BLaER1 treated with 17β-estradiol and CSF1 and Interleukin-3, amounts not matched to agents 10 nM and 100 nM (cell line): ENCODE data around the gene KLK12.

Experiments used
- H3K27ac ChIP-seq, 11 experiments: shearing (Covaris generic); formaldehyde crosslinking; 2 replicates each; pipeline ENCODE4 v1.8.1; 2022
- H3K27me3 ChIP-seq, 11 experiments: shearing (Covaris generic); formaldehyde crosslinking; 2 replicates each; pipeline ENCODE4 v1.8.1; 2022
- H3K36me3 ChIP-seq, 11 experiments: shearing (Covaris generic); formaldehyde crosslinking; 2 replicates each; pipeline ENCODE4 v1.8.1; 2022
- H3K4me1 ChIP-seq, 10 experiments: shearing (Covaris generic); formaldehyde crosslinking; 2 replicates each; pipeline ENCODE4 v1.8.1; 2022
- H3K4me2 ChIP-seq, 11 experiments: shearing (Covaris generic); formaldehyde crosslinking; 2 replicates each; pipeline ENCODE4 v1.8.1; 2022
- H3K4me3 ChIP-seq, 10 experiments: shearing (Covaris generic); formaldehyde crosslinking; 2 replicates each; pipeline ENCODE4 v1.8.1; 2022
- H3K9ac ChIP-seq, 11 experiments: shearing (Covaris generic); formaldehyde crosslinking; 2 replicates each; pipeline ENCODE4 v1.8.1; 2022
- H3K9me3 ChIP-seq, 11 experiments: shearing (Covaris generic); formaldehyde crosslinking; replicated peaks in 1 of 11; 2 replicates each; pipeline ENCODE4 v1.8.1; 2022
- H4K20me1 ChIP-seq, 11 experiments: shearing (Covaris generic); formaldehyde crosslinking; 2 replicates each; pipeline ENCODE4 v1.8.1; 2022
- Cebpa-rat ChIP-seq, 11 experiments: shearing (Covaris generic); IDR thresholded peaks; 2 replicates each; pipeline ENCODE4 v1.8.1; 2022

KLK12 gene

GRCh38 chr19:51034704-51035103 lies at the start of gene KLK12:
KLK12 (minus strand) TSS chr19:51035002; CDS start chr19:51034621, 381 bp downstream.
- H3K27me3 ChIP-seq: no peaks in the 10 kb centered on the region
- no peaks in the 10 kb centered on the region for H3K4me1 ChIP-seq
- H3K27ac ChIP-seq: no peak within 1 kb of the TSS
- TF ChIP-seq Cebpa-rat (IDR thresholded peaks at IDR 0.05): no peak
- no peak within 1 kb of the TSS for H3K9ac ChIP-seq
- no peak within 1 kb of the TSS for H3K4me2 ChIP-seq
- no peaks in the 10 kb centered on the region for H3K9me3 ChIP-seq
- H4K20me1 ChIP-seq: no peaks in the 10 kb centered on the region
- H3K4me3 ChIP-seq: no peak within 1 kb of the TSS
- no peaks in the 10 kb centered on the region for H3K36me3 ChIP-seq

- Histone ChIP-seq H3K36me3 (peaks cover 4 to 61% (median 17%) of the 10 kb centered on the region in 11 experiments; a peak in 16 of 22 replicates), H3K9ac (no peak overlapping the region), H4K20me1 (peaks cover 0 to 25% (median 7%) of the 10 kb centered on the region in 11 experiments; a peak in 8 of 22 replicates), H3K4me3 (no peak overlapping the region), H3K27me3 (no peaks in the 10 kb centered on the region), H3K4me2 (no peak overlapping the region), H3K9me3 (no peaks in the 10 kb centered on the region), H3K4me1 (peaks cover 0 to 12% (median 6%) of the 10 kb centered on the region in 10 experiments; a peak in 6 of 20 replicates), H3K27ac (no peak overlapping the region)
- no peak for TF ChIP-seq Cebpa-rat (IDR thresholded peaks at IDR 0.05)
Observed at GRCh38 chr19:51084505-51084904, 49.7 kb upstream of the KLK12 start.

- peaks cover 0 to 19% (median 7%) of the 10 kb centered on the region in 11 experiments; a peak in 8 of 22 replicates for H4K20me1 ChIP-seq
- H3K9ac ChIP-seq: no peak overlapping the region
- no peaks in the 10 kb centered on the region for H3K9me3 ChIP-seq
- H3K4me2 ChIP-seq: no peak overlapping the region
- peaks cover 4 to 60% (median 13%) of the 10 kb centered on the region in 11 experiments; a peak in 15 of 22 replicates for H3K36me3 ChIP-seq
- H3K27ac ChIP-seq: no peak overlapping the region
- peaks cover 0 to 12% (median 6%) of the 10 kb centered on the region in 10 experiments; a peak in 6 of 20 replicates for H3K4me1 ChIP-seq
- H3K4me3 ChIP-seq: no peak overlapping the region
- H3K27me3 ChIP-seq: no peaks in the 10 kb centered on the region
- no peak for TF ChIP-seq Cebpa-rat (IDR thresholded peaks at IDR 0.05)
Observed at GRCh38 chr19:51083783-51084182, 49.0 kb upstream of the KLK12 start.

- Histone ChIP-seq H3K9ac (no peak overlapping the region), H3K4me3 (no peak overlapping the region), H4K20me1 (peaks cover 0 to 15% (median 5%) of the 10 kb centered on the region in 11 experiments; a peak in 7 of 22 replicates), H3K9me3 (no peaks in the 10 kb centered on the region), H3K27ac (no peak overlapping the region), H3K27me3 (no peaks in the 10 kb centered on the region), H3K36me3 (peaks cover 4 to 65% (median 13%) of the 10 kb centered on the region in 11 experiments; a peak in 15 of 22 replicates), H3K4me1 (peaks cover 0 to 12% (median 6%) of the 10 kb centered on the region in 10 experiments; a peak in 6 of 20 replicates), H3K4me2 (no peak overlapping the region)
- TF ChIP-seq Cebpa-rat (IDR thresholded peaks at IDR 0.05): no peak
Observed at GRCh38 chr19:51083181-51083580, 48.4 kb upstream of the KLK12 start.

GRCh38 chr19:51082611-51083010 lies 47.8 kb upstream of the KLK12 start, which contains the start of gene KLK14:
KLK14 (minus strand) TSS chr19:51082887; CDS start chr19:51082614, 273 bp downstream.
- peaks cover 0 to 15% (median 5%) of the 10 kb centered on the region in 11 experiments; a peak in 7 of 22 replicates for H4K20me1 ChIP-seq
- no peak within 1 kb of the TSS for H3K4me2 ChIP-seq
- H3K27ac ChIP-seq: no peak within 1 kb of the TSS
- peaks cover 0 to 12% (median 6%) of the 10 kb centered on the region in 10 experiments; a peak in 6 of 20 replicates for H3K4me1 ChIP-seq
- H3K9ac ChIP-seq: no peak within 1 kb of the TSS
- no peak within 1 kb of the TSS for H3K4me3 ChIP-seq
- H3K36me3 ChIP-seq: peaks cover 4 to 66% (median 16%) of the 10 kb centered on the region in 11 experiments; a peak in 15 of 22 replicates
- H3K27me3 ChIP-seq: no peaks in the 10 kb centered on the region
- H3K9me3 ChIP-seq: no peaks in the 10 kb centered on the region
- no peak for TF ChIP-seq Cebpa-rat (IDR thresholded peaks at IDR 0.05)

- H3K36me3 ChIP-seq: peaks cover 5 to 56% (median 21%) of the 10 kb centered on the region in 11 experiments; a peak in 14 of 22 replicates
- TF ChIP-seq Cebpa-rat (IDR thresholded peaks at IDR 0.05): no peak
- H3K4me3 ChIP-seq: no peak overlapping the region
- no peaks in the 10 kb centered on the region for H3K9me3 ChIP-seq
- H3K27ac ChIP-seq: no peak overlapping the region
- peaks cover 0 to 6% (median under 1%) of the 10 kb centered on the region in 11 experiments; a peak in 6 of 22 replicates for H4K20me1 ChIP-seq
- H3K9ac ChIP-seq: no peak overlapping the region
- no peak overlapping the region for H3K4me2 ChIP-seq
- no peaks in the 10 kb centered on the region for H3K27me3 ChIP-seq
- H3K4me1 ChIP-seq: peaks cover 0 to 6% (median 4%) of the 10 kb centered on the region in 10 experiments; a peak in 6 of 20 replicates
Observed at GRCh38 chr19:51081476-51081875, 46.7 kb upstream of the KLK12 start.

GRCh38 chr19:51079481-51080110 lies 44.8 kb upstream of the KLK12 start:
- Histone ChIP-seq H3K36me3 (peaks cover 5 to 41% (median 16%) of the 10 kb centered on the region in 11 experiments; a peak in 11 of 22 replicates), H4K20me1 (peaks cover 0 to 2% (median 0%) of the 10 kb centered on the region in 11 experiments; a peak in 2 of 22 replicates), H3K9me3 (peaks cover under 1 to 5% (median 4%) of the 10 kb centered on the region in 11 experiments; a peak in 15 of 22 replicates), H3K4me1 (no peaks in the 10 kb centered on the region), H3K4me3 (no peak overlapping the region), H3K9ac (no peak overlapping the region), H3K27ac (no peak overlapping the region), H3K27me3 (no peaks in the 10 kb centered on the region), H3K4me2 (no peak overlapping the region)
- TF ChIP-seq Cebpa-rat (IDR thresholded peaks at IDR 0.05): no peak

- Histone ChIP-seq H3K9ac (no peak overlapping the region), H3K4me3 (no peak overlapping the region), H4K20me1 (no peaks in the 10 kb centered on the region; a peak in 1 of 22 replicates), H3K4me2 (no peak overlapping the region), H3K27ac (no peak overlapping the region), H3K9me3 (peaks cover 9 to 14% (median 13%) of the 10 kb centered on the region in 11 experiments), H3K27me3 (no peaks in the 10 kb centered on the region), H3K4me1 (no peaks in the 10 kb centered on the region), H3K36me3 (peaks cover 5 to 41% (median 16%) of the 10 kb centered on the region in 11 experiments; a peak in 11 of 22 replicates)
- TF ChIP-seq Cebpa-rat (IDR thresholded peaks at IDR 0.05): no peak
Observed at GRCh38 chr19:51078731-51079130, 43.9 kb upstream of the KLK12 start.

- no peak for TF ChIP-seq Cebpa-rat (IDR thresholded peaks at IDR 0.05)
- peaks cover 15 to 20% (median 19%) of the 10 kb centered on the region in 11 experiments for H3K9me3 ChIP-seq
- H3K27ac ChIP-seq: no peak overlapping the region
- H3K36me3 ChIP-seq: peaks cover 5 to 41% (median 16%) of the 10 kb centered on the region in 11 experiments; a peak in 11 of 22 replicates
- no peak overlapping the region for H3K9ac ChIP-seq
- no peak overlapping the region for H3K4me2 ChIP-seq
- H3K4me3 ChIP-seq: no peak overlapping the region
- no peaks in the 10 kb centered on the region for H3K4me1 ChIP-seq
- H4K20me1 ChIP-seq: no peaks in the 10 kb centered on the region; a peak in 1 of 22 replicates
- H3K27me3 ChIP-seq: no peaks in the 10 kb centered on the region
Observed at GRCh38 chr19:51078104-51078503, 43.3 kb upstream of the KLK12 start.
